GM19468 (cell line): ENCODE data around the gene PTAFR.

Experiments
- ATAC-seq: cut with Tn5 transposase; IDR thresholded peaks from one replicate; pipeline ENCODE4 v1.9.1; 2021; ENCODE audit warnings: mild to moderate bottlenecking, moderate library complexity, moderate number of reproducible peaks; ENCODE audit not compliant: unreplicated experiment; ENCODE audit errors: extremely low read depth

The PTAFR gene, protein sequence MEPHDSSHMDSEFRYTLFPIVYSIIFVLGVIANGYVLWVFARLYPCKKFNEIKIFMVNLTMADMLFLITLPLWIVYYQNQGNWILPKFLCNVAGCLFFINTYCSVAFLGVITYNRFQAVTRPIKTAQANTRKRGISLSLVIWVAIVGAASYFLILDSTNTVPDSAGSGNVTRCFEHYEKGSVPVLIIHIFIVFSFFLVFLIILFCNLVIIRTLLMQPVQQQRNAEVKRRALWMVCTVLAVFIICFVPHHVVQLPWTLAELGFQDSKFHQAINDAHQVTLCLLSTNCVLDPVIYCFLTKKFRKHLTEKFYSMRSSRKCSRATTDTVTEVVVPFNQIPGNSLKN

DNA sequence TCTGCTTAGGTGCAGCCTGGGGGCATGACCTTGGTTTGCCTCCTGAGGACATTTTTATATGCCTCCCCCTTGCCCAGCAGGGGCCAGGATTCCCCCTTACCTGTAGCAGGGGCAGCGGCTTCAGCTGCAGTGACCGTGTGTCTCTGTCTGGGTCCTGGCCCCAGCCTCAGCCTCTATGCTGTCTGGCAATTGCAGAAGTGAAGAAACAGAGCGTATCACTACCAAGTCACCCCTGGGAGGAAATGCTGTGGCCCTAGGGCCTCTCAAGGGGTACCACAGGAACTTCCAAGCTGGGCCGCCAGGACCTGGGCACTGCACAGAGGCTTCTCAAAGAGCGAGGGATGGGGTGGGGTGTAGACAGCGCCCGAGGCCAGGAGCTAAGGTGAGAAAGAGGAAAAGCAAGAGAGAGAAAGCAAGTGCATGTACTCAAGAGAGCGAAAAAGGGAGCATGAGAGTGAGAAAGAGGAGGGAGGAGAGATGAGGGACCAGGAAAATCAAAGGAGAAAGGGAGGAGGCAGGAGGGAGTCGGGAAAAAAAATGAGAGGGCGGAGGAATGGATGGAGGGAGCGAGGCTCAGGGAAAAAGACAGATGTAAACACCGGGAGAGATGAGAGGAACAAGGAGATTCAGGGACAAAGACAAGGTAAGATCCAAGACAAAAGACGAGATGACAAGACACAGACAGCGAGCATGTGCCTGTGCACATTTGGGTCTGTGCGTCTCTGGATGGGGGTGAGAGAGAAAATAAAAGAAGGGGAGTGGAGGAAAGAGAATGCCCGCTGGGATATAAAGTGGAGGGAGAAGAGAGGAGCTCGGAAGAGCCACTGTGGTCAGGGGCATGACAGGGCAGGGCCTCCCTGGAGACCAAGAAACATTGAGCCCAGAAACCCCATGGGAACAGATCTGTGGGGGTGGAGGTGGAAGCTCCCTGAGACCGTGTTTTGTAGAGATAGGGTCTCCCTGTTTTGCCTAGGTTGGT is at the start of gene PTAFR:
PTAFR (minus strand) TSS at position 199 of the 979 bp plus-strand sequence. CDS start 25,669 bp downstream, outside the sequence.
- no peak for ATAC-seq

DNA sequence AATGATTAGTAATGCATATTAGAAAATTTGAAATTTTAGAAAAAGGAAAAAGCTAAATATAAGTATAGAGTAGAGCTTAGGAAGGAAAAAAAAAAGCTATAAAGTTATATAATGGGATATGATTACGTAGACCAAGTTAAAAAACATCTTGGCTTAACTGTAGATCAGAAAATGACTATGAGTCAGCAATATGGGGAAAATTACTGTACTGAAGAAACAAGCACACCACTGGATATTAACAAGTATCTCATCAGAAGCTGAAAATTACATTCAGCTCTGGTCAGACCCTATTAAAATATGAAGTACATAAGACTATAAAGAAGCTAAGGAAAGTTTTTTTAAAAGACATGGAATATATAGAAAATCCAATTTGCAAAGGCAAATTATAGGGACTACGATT is 36.8 kb upstream of the PTAFR start:
- ATAC-seq, result no peak

DNA sequence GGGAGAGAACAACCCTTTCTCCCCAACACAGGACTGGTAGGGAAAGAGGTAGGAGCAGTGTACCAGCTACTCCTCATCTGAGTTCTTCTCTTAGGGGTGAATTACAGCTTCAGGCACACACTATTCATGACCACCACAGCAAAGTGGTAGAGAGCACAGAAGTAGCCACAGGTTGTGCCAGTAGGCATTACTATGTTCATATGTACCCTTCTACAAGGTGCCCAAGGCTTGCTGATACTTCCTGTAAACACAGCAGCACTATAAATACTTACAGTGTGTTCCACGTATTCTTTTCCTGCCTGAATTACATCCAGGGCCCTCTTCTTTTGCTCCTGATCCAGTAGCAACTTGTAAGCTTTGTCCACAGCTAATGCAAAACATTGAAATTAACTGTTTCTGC is 33.2 kb upstream of the PTAFR start:
- ATAC-seq, result no peak

DNA sequence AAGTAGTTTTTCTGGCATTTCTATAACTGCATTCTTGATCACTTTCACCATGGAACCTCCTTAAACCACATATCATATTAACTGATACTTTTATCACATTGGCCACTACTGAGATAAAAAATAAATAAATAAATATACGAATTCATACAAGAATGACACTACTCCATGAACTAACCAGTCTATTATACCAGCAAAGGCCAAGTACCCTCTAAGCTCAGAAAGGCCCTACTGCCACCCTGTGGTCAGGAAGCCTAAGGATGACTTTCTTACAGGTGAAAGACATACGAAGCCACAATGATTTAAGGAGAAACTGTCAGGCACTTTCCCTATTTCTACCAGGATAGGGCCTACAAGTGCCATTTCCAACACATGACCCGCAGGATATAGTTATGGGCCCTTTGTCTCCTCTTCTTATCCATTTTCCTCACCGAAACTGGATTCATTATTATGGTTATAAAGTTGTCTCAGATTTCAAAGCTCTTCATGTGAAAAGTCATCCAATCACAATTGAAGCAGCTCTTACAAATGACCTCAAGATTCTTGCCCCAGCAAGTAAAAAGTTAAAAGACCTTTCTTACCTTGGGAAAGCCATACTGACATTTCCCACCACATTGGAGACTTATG is 32.4 kb upstream of the PTAFR start:
- ATAC-seq, result no peak

DNA sequence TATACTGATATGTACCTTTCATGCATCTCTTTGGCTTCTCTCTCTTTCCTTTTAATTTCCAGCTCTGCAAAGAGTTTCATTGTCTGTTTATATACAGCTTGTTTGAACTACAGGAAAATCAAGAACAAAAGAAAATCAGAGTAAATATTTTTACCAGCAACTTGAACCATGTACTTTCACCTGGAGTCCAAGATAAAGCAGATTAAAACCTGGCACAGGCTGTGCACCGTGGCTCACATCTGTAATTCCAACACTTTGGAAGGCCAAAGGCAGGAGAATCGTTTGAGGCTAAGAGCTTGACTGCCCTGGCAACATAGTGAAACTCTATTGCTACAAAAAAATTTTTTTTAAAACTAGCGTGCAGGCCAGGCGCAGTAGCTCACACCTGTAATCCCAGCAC is 28.8 kb upstream of the PTAFR start:
- ATAC-seq, result no peak

DNA sequence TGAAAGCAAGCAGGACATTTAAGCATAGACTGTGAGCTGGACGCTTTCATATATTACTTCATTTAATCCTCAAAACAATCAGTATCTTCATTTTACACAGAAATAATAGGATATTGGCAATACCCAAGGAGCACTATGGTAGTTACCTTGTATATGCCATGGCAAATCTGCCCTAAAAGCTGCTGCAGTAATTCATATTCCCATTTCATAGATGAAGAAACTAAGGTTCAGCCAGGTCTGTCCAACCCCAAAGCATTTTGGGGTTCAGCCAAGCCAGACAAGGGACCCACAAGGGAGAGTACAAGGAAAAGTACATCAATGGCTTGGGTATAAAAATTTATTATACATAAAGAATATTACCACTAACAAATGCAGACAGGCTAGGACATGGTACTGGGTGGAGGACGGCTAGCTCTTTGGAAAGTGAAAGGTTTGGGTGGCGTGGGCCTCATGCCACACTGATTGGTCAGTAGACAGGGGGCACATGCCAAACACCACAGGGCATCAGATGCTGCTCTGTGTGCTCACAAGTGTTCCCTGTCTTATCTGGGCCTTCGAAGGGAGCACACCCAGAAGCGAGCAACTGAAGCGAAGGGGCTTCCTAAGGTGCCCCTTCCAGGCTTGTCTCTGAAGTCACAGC is 23.9 kb upstream of the PTAFR start:
- ATAC-seq, result no peak

DNA sequence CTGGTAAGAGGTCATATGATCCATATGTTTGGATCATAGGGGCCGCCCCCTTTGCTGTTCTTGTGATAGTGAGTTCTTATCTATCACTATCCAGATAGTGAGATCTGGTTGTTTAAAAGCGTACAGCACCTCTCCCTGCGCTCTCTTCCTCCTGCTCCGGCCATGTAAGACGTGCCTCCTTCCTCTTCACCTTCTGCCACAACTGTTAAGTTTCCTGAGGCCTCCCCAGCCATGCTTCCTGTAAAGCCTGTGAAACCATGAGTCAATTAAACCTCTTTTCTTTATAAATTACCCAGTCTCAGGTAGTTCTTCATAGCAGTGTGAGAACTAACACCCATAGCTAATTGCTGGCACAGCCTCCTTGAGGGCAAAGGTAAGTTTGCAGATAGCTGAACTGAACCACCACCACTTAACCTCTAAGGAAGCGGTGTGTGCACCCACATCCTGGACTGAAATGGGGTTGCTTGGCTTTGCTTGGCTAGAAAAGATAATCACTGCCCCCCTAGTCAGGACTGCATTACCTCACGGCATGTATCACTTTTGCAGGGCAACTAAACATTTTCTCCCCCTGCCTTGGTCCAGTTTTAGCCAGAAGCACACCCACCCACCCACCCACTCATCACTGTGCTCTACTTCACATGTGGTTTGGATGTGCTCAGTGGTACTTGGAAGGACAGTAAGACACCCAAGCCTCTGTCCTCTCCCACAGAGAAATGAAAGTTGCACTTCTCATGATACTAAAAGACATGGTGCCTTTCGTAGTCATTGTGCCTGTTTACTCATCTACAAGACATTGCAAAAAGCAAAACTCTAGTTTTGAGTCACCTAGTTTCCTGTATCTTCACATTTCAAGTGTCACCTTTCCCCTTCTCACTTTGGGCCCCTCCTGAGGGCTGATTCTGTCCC is 23.1 kb upstream of the PTAFR start:
- peak; percentile 49 for ATAC-seq

DNA sequence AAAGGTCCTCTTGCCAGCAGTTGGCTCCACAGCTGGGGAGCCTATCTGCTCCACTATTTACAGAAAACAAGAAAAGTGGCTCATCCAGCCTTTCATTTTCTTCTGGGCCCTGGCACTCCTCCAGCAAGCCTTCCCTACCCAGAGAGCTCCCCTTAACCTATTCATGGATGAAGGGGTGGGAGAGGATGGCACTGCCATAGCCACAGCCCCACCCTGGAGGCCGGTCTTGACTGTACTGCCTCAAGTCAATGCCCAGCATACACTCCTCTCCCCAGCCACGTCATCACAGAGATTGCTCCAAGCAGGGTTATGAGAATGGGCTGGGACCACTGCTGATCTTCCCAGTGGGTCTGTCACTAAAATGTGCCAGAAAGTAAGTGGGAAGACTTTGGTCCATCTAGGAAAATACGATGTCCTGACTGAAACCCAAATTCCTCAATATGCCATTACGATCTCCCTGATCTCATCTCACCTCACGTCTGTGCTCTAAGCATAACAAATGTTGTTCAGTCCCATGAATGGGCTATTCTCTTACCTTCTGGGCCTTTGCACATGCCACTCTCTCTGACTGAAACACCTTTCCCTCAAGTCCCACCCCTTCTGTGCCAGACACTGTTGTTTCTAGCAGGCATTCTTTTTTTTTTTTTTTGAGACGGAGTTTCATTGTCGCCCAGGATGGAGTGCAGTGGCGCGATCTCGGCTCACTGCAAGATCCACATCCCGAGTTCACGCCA is 21.4 kb upstream of the PTAFR start:
- ATAC-seq, result no peak

DNA sequence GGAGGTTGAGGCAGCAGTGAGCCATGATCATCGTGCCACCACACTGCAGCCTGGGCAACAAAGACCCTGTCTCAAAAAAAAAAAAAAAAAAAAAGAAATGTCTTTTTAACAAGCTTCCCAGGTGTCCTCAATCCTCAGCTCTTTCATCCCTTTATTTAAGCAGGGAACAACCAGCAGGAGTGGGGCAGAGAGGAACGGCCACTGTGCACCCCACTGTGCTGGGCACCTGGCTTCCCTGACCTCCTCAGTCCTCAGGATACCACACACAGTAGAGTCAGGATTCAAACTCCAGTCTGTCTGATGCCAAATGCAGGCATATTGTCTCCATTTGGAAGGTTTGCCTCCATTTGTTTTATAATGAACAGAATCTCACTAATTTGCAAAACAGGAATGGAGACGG is 19.8 kb upstream of the PTAFR start:
- ATAC-seq, result no peak

DNA sequence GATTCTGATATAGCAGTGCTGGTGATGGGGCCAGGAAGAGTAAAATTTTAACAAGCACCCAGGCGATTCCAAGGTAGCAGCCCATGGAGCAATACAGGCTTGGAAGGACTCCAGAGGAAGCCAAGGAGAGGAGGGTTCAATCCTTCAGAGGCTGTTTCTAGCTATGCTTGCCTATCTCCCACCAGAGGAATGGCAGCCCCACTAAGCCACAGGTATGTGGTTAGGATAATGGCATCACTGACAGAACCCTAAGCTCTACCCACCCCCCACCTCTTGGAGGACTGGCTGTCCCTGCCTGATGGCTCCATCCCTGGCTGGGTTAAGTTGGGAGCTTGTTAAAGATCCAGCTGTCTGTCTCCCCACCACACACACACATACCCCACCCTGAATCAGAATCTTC is 19.3 kb upstream of the PTAFR start:
- no peak for ATAC-seq

DNA sequence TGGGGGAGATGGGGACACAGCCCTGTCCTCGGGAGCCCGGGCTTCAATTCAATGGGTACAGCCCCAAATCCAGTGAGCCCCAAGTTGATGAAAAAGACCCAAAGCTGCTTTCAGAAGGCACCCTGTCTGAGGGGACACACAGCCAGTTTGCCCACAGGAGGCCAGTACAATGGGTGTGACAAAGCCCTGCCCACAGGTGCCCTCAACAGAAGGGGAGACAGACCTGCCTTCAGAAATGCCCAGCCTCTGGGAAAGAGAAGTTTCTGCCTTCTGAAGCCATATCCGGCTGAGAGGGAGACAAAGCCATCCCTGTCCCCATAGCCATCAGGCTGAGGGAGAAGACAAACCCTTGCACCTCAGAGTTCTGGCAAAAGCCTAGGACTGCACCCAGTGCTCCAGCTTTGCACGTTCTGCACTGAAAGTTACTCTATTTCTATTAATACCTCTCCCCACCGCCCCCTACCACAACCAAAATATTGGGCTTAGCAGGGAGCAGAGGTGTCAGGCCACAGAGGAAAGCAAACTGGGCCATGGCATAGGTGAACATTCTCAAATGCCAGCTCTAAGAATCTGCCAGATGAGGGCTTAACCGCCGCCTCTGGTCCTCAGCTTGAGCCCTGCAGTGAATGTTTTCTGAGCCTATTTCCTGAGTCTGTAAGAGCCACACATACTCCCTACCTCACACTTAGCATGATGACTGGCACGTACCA is 18.0 kb upstream of the PTAFR start:
- no peak for ATAC-seq

DNA sequence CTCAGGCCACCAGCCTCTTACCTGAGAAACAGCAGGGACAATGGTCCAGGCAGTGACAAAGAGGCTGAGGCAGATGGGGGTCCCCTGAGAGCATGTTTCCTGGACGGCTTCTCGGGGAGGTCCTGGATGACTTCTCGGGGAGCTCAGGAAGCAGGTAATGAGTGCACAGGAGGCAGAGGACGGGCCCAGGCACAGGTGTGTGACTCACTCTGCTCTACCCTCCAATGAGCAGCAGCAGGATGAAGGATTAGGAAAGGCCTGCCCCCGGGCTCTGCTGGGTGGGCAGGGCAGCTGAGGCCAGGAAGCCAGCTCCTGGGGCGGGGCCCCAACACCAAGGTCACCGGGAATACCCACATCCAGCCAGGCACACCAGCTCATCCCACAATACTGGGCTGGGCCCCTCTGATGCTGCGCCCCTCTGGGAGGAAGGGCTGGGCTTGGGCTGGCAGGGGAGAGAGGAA is 17.2 kb upstream of the PTAFR start:
- ATAC-seq, result no peak

DNA sequence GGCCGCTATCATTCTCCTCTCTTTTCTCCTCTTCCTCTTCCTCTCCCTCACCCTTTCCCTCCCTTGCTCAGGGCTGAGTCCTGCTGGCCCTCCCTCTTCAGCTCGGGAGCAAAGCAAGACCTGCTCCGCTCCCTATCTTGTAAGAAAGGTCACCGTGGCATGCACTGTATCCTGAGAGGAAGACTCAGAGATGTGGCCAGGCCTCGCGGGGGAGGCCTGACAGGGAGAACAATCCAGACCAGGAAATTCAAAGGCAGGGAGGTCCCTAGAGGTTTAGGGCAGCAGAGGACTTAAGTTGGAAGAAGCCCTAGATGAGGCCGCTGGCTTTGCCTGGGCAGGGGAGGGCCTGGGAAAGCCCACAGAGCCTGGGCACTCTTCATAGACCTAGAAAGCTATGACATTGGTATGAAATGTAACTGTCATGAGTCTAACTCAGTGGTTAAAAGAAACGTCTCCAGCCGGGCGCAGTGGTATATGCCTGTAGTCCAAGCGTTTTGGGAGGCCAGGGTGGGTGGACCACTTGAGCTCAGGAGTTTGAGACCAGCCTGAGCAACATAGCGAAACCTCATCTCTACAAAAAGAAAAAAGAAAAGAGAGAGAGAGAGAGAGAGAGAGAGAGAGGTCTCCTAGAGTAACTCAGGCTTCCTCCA is 14.6 kb upstream of the PTAFR start:
- no peak for ATAC-seq

DNA sequence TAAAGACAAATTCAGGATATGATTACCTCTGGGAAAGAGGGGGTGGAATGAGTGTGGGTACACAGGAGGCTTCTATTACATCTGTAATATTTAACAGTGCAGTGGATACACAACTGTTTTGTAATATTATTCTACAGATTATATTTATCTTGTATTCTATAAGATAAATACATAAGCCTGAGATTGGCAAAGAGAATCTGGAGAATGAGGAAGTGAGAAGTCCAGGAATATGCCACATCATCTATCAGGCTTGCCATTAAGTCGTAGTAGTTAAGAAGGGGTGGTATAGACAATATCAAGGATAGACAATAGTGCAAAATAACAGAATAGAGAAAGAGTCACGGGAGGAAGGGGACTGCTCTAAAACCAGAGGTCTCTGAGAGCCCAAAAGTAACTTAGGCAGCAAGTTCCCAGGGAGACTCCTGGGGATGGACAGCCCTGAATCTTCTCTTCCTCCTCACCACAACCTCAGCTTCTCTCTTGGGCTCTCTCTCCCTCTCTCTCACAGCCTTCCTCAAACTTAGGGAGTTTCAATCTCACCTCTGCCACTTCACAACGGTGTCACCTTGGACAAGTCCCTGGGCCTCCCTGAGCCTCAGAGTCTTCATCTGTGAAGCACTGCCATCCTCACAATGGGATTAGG is 14.0 kb upstream of the PTAFR start:
- ATAC-seq, result no peak

DNA sequence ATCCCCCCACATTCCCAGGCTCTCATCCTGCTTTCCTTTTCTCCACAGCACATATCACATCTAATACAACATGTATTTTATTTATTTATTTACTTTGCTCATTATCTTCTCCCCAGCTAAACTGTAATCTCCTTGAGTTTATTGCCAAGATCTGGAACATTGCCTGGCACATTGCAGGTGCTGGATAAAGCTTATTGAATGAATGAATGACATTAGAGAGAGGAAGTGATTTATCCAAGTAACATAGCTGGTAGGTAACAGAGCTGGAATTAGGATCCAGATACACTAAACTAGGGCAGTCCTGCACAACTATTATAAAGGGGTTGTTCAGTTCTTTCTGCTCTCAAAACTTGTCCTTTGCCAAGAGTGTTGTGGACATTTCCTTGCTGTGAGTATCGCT is 8.6 kb upstream of the PTAFR start:
- no peak for ATAC-seq

DNA sequence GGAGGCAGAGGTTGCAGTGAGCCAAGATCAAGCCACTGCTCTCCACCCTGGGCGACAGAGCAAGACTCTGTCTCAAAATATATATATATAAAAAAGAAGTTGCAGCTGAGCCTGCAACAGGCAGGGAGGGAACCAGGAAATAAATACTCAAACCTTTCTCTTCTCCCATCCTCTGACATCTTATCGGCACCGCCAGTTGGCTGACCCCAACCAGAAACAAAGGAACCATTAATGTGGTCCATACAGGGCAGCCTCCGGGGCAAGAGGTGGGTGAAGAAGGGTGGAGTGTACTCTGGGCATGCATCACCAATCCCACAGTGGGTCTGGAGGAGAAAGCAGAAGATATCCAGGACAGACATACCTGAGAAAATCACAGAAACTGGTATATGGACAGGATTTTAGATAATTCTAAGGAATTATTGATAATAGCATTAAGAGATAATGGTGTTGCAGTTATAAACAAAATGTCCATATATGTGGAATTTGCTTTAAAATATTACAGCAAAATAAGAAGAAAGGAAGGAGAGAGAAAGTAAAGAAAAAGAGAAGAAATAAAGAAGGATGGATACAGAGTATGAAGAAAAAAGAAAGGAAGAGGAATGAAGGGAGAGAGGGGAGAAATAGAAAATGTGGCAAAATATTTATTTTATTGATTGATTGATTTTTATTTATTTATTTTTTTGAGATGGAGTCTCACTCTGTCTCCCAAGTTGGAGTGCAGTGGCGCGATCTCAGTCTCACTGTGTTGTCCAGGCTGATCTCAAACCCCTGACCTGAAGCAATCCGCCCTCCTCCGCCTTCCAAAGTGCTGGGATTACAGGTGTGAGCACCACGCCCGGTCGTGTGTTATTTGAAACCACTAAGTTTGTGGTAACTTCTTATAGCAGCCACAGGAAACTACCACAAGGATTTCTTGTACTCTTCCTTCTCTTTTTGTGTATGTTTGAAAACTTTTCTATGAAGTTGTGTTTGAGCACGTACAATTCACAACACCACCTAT is 4.1 kb upstream of the PTAFR start:
- no peak for ATAC-seq
